ENCODE data around the gene MSH6. TPM values are rescaled to one million over a fixed set of nuclear protein-coding genes. Genes with fewer than 3 reads are reported as not detected.
A peak's percentile ranks its signal among the peaks of the same experiment; 100 is the strongest.

MSH6 gene
- total RNA-seq, 1 experiment from 2014 or later, result 275 TPM

DNA sequence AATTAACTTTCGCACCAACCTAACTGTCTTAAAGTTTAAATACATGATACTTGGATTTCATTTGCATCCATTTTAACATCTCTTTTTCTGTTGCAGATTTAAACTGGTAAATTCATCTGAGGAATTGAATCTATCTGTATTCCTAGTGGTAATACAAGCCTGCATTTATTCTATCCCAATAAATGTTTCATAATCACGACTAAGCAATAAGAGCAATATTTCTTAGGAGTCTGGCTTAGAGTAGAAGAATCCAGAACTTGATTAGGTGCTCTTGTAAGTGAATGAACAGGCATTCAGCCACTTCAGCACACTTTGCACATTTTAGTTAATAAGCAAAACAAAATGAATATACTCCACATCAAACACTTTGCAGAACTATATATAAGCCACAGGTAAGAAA is 27.0 kb downstream of the MSH6 start (continued):
- TF ChIP-seq GABPB1 (CRISPR knock-in tag; IDR thresholded peaks at IDR 0.05) (no peak), NFATC4 (CRISPR knock-in tag; IDR thresholded peaks at IDR 0.05) (no peak), CREM (CRISPR knock-in tag; IDR thresholded peaks at IDR 0.05) (no peak), ZNF423 (CRISPR knock-in tag; IDR thresholded peaks at IDR 0.05) (no peak), NR2C2 (CRISPR knock-in tag; IDR thresholded peaks at IDR 0.05) (no peak), TEAD4 (CRISPR knock-in tag; IDR thresholded peaks at IDR 0.05) (no peak)
- TF ChIP-seq, protein P1, sequence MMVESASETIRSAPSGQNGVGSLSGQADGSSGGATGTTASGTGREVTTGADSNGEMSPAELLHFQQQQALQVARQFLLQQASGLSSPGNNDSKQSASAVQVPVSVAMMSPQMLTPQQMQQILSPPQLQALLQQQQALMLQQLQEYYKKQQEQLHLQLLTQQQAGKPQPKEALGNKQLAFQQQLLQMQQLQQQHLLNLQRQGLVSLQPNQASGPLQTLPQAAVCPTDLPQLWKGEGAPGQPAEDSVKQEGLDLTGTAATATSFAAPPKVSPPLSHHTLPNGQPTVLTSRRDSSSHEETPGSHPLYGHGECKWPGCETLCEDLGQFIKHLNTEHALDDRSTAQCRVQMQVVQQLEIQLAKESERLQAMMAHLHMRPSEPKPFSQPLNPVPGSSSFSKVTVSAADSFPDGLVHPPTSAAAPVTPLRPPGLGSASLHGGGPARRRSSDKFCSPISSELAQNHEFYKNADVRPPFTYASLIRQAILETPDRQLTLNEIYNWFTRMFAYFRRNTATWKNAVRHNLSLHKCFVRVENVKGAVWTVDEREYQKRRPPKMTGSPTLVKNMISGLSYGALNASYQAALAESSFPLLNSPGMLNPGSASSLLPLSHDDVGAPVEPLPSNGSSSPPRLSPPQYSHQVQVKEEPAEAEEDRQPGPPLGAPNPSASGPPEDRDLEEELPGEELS (CRISPR knock-in tag; IDR thresholded peaks at IDR 0.05), result no peak

DNA sequence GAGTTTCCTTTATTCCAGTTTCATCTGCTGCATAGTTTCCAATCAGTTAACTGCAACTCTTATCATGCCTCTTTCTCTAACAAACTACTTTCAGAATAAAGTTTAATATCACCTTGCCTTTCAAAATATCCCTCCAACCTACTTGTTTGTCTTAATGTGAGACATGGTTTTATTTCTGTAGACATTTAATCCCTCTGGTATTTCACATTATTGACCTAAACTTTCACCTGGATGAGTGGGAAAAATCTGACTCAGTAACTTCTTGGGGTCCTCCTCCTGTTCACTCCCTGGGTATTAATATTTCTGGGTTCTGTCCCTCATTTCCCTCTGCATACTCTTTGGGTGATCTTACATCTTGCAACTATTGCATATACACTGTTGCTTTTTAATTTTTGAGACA is 27.9 kb downstream of the MSH6 start:
- CTCF ChIA-PET, result no interaction called here
- H3K27ac Mint-ChIP-seq, result peak overlapping the region; percentile 17; the same call in 1 of the 2 replicates
- H3K9me3 Mint-ChIP-seq, result no peaks in the 10 kb centered on the region
- ATAC-seq (no peak), DNase-seq (ENCODE audit: low spot score) (no peak)
- TF ChIP-seq NR1H2 (CRISPR knock-in tag; IDR thresholded peaks at IDR 0.05), result no peak
- TF ChIP-seq SMAD3 (CRISPR knock-in tag; IDR thresholded peaks at IDR 0.05; ENCODE audit: borderline replicate concordance), result no peak
- TF ChIP-seq, protein P1 (CRISPR knock-in tag; IDR thresholded peaks at IDR 0.05), result no peak
- no peak for TF ChIP-seq ZNF219 (CRISPR knock-in tag; IDR thresholded peaks at IDR 0.05; ENCODE audit: borderline replicate concordance)
- TF ChIP-seq, protein P2, sequence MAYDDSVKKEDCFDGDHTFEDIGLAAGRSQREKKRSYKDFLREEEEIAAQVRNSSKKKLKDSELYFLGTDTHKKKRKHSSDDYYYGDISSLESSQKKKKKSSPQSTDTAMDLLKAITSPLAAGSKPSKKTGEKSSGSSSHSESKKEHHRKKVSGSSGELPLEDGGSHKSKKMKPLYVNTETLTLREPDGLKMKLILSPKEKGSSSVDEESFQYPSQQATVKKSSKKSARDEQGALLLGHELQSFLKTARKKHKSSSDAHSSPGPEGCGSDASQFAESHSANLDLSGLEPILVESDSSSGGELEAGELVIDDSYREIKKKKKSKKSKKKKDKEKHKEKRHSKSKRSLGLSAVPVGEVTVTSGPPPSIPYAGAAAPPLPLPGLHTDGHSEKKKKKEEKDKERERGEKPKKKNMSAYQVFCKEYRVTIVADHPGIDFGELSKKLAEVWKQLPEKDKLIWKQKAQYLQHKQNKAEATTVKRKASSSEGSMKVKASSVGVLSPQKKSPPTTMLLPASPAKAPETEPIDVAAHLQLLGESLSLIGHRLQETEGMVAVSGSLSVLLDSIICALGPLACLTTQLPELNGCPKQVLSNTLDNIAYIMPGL (CRISPR knock-in tag; IDR thresholded peaks at IDR 0.05), result no peak
- TF ChIP-seq, protein P3, sequence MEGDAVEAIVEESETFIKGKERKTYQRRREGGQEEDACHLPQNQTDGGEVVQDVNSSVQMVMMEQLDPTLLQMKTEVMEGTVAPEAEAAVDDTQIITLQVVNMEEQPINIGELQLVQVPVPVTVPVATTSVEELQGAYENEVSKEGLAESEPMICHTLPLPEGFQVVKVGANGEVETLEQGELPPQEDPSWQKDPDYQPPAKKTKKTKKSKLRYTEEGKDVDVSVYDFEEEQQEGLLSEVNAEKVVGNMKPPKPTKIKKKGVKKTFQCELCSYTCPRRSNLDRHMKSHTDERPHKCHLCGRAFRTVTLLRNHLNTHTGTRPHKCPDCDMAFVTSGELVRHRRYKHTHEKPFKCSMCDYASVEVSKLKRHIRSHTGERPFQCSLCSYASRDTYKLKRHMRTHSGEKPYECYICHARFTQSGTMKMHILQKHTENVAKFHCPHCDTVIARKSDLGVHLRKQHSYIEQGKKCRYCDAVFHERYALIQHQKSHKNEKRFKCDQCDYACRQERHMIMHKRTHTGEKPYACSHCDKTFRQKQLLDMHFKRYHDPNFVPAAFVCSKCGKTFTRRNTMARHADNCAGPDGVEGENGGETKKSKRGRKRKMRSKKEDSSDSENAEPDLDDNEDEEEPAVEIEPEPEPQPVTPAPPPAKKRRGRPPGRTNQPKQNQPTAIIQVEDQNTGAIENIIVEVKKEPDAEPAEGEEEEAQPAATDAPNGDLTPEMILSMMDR (IDR thresholded peaks at IDR 0.05), result no peak
- TF ChIP-seq NFYB (CRISPR knock-in tag; conservative IDR thresholded peaks at IDR 0.05; ENCODE audit: low read depth), result no peak
- H3K36me3 Mint-ChIP-seq, result peaks cover 45% of the 10 kb centered on the region
- no peaks in the 10 kb centered on the region for H3K27me3 Mint-ChIP-seq (ENCODE audit: low read depth)
- H3K4me3 Mint-ChIP-seq, result no peak overlapping the region
- POLR2A ChIA-PET, result no interaction called here
- H3K4me1 Mint-ChIP-seq, result no peaks in the 10 kb centered on the region

DNA sequence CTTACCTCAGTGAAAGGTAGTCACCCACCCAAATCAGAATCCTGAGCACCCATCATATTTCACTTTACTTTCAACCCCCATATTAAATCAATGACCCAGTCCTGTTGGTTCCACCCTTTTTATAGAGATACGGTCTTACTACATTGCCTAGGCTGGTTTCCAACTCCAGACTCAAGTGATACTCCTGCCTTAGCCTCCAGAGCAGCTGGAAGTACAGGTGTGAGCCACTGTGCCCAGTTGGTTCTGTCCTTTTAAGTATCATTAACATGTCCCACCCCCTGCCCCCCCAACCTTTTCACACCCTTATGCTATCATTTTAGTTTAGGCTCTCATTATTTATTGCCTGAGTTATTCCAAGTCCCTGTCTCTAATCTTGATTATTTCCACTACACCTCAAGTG is 28.7 kb downstream of the MSH6 start:
- Mint-ChIP-seq H3K4me1 (no peaks in the 10 kb centered on the region), H3K36me3 (peaks cover 44% of the 10 kb centered on the region), H3K27me3 (ENCODE audit: low read depth) (no peaks in the 10 kb centered on the region), H3K9me3 (no peaks in the 10 kb centered on the region), H3K27ac (no peak overlapping the region; the same call in 1 of the 2 replicates), H3K4me3 (no peak overlapping the region)
- no peak for TF ChIP-seq RORB (CRISPR knock-in tag; IDR thresholded peaks at IDR 0.05)
- no peak for TF ChIP-seq NR1H2 (CRISPR knock-in tag; IDR thresholded peaks at IDR 0.05)
- TF ChIP-seq, protein P4, sequence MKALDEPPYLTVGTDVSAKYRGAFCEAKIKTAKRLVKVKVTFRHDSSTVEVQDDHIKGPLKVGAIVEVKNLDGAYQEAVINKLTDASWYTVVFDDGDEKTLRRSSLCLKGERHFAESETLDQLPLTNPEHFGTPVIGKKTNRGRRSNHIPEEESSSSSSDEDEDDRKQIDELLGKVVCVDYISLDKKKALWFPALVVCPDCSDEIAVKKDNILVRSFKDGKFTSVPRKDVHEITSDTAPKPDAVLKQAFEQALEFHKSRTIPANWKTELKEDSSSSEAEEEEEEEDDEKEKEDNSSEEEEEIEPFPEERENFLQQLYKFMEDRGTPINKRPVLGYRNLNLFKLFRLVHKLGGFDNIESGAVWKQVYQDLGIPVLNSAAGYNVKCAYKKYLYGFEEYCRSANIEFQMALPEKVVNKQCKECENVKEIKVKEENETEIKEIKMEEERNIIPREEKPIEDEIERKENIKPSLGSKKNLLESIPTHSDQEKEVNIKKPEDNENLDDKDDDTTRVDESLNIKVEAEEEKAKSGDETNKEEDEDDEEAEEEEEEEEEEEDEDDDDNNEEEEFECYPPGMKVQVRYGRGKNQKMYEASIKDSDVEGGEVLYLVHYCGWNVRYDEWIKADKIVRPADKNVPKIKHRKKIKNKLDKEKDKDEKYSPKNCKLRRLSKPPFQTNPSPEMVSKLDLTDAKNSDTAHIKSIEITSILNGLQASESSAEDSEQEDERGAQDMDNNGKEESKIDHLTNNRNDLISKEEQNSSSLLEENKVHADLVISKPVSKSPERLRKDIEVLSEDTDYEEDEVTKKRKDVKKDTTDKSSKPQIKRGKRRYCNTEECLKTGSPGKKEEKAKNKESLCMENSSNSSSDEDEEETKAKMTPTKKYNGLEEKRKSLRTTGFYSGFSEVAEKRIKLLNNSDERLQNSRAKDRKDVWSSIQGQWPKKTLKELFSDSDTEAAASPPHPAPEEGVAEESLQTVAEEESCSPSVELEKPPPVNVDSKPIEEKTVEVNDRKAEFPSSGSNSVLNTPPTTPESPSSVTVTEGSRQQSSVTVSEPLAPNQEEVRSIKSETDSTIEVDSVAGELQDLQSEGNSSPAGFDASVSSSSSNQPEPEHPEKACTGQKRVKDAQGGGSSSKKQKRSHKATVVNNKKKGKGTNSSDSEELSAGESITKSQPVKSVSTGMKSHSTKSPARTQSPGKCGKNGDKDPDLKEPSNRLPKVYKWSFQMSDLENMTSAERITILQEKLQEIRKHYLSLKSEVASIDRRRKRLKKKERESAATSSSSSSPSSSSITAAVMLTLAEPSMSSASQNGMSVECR (CRISPR knock-in tag; IDR thresholded peaks at IDR 0.05; ENCODE audit: borderline replicate concordance), result no peak
- TF ChIP-seq, protein P5, sequence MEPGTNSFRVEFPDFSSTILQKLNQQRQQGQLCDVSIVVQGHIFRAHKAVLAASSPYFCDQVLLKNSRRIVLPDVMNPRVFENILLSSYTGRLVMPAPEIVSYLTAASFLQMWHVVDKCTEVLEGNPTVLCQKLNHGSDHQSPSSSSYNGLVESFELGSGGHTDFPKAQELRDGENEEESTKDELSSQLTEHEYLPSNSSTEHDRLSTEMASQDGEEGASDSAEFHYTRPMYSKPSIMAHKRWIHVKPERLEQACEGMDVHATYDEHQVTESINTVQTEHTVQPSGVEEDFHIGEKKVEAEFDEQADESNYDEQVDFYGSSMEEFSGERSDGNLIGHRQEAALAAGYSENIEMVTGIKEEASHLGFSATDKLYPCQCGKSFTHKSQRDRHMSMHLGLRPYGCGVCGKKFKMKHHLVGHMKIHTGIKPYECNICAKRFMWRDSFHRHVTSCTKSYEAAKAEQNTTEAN (CRISPR knock-in tag; IDR thresholded peaks at IDR 0.05), result no peak
- ATAC-seq (no peak), DNase-seq (ENCODE audit: low spot score) (no peak)
- ChIA-PET POLR2A (no interaction called here), CTCF (no interaction called here)
